Left ventricle myocardium inferior (tissue), 1 donor: ENCODE data around the gene HMCN2. TPM values are rescaled to one million over a fixed set of nuclear protein-coding genes. Genes with fewer than 3 reads are reported as not detected.

Experiments
- DNase-seq: peaks from one replicate; pipeline ENCODE4 v3.0.0-alpha.2; 2020
- H3K27ac ChIP-seq: fragments of 200-600 bp; replicated peaks from 2 replicates; pipeline ENCODE4 v1.8.0; 2021
- H3K27me3 ChIP-seq: fragments of 200-600 bp; 2 replicates; pipeline ENCODE4 v1.8.0; 2021; ENCODE audit warnings: low read depth
- H3K36me3 ChIP-seq: fragments of 200-600 bp; 2 replicates; pipeline ENCODE4 v1.8.0; 2021
- H3K4me1 ChIP-seq: fragments of 200-600 bp; 2 replicates; pipeline ENCODE4 v1.8.0; 2021
- H3K4me3 ChIP-seq: fragments of 200-600 bp; 2 replicates; pipeline ENCODE4 v1.8.0; 2021; ENCODE audit warnings: mild to moderate bottlenecking, moderate library complexity
- H3K9me3 ChIP-seq: fragments of 200-600 bp; replicated peaks from 2 replicates; pipeline ENCODE4 v1.8.0; 2021
- intact Hi-C: fragments of 100-400 bp; cut with micrococcal nuclease; formaldehyde crosslinking; loops from one replicate; pipeline ENCODE4 v1.11.0; 2022
- total RNA-seq: library from RNA; stranded (reverse); fragmentation: NEBNext Ultra II Directional; extraction: Animal tissue kit (Norgen Biotek cat#: 25700); gene quantifications from one replicate; pipeline ENCODE4 v1.2.1, GENCODE V29; 2021
- TF ChIP-seq, protein P1 (sequence below): fragments of 200-600 bp; IDR thresholded peaks from 2 replicates; pipeline ENCODE4 v1.8.0; 2021; ENCODE audit warnings: antibody characterized with exemption, mild to moderate bottlenecking, borderline replicate concordance
- donor health status: DM: no; HTN: yes; CAD: no; lungs with severe emphysema.

The HMCN2 gene
- total RNA-seq, 1 donor from 2014 or later, result 5.5 TPM

- no peak for DNase-seq
- Histone ChIP-seq H3K27ac (no peak overlapping the region), H3K4me1 (no peaks in the 10 kb centered on the region), H3K4me3 (no peak overlapping the region), H3K27me3 (no peaks in the 10 kb centered on the region), H3K9me3 (no peaks in the 10 kb centered on the region), H3K36me3 (peaks cover 42% of the 10 kb centered on the region)
- TF ChIP-seq, protein P1, sequence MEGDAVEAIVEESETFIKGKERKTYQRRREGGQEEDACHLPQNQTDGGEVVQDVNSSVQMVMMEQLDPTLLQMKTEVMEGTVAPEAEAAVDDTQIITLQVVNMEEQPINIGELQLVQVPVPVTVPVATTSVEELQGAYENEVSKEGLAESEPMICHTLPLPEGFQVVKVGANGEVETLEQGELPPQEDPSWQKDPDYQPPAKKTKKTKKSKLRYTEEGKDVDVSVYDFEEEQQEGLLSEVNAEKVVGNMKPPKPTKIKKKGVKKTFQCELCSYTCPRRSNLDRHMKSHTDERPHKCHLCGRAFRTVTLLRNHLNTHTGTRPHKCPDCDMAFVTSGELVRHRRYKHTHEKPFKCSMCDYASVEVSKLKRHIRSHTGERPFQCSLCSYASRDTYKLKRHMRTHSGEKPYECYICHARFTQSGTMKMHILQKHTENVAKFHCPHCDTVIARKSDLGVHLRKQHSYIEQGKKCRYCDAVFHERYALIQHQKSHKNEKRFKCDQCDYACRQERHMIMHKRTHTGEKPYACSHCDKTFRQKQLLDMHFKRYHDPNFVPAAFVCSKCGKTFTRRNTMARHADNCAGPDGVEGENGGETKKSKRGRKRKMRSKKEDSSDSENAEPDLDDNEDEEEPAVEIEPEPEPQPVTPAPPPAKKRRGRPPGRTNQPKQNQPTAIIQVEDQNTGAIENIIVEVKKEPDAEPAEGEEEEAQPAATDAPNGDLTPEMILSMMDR, result no peak
- intact Hi-C loops, result no loop called here
Observed at GRCh38 chr9:130466537-130467217, 201.1 kb downstream of the HMCN2 start.

DNA sequence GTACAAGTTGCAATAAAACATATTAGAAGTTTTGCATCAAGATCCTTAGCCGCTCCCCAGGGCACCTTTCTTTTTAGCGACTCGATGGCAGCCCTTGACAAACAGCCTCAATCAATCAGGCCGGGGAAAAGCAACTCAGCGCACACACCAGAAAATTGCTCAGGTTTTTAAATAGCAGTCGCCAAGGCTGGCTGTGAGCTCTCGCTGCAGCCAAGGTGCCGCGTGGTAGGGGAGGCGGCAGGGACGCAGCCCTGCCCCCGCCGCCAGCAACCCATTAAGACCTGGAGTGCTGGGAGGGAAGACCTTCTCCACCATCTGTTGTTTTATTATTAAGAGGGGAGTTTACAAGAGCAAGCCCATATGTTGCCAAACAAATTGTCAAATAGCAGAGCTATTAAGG is 201.8 kb downstream of the HMCN2 start:
- Histone ChIP-seq H3K36me3 (peaks cover 45% of the 10 kb centered on the region), H3K4me3 (no peak overlapping the region), H3K9me3 (no peaks in the 10 kb centered on the region), H3K27ac (no peak overlapping the region), H3K27me3 (no peaks in the 10 kb centered on the region), H3K4me1 (no peaks in the 10 kb centered on the region)
- DNase-seq, result no peak
- TF ChIP-seq, protein P1, result no peak
- intact Hi-C loops, result no loop called here

DNA sequence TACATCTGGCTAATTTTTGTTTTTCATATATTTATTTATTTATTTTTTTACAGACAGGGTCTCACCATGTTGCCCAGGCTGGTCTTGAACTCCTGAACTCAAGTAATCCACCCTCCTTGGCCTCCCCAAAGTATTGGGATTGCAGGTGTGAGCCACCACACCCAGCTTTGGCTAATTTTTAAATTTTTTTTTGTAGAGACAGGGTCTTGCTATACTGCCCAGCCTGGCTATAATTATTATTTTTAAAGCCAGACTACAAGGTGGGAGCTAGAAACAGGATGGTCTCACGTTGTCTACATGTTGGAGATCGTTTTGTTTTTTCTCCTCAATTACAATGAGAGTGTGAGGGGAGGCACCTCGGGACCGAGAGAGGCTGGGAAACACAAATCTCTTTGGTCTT is 203.0 kb downstream of the HMCN2 start:
- intact Hi-C loops, result no loop called here
- Histone ChIP-seq H3K9me3 (no peaks in the 10 kb centered on the region), H3K36me3 (peaks cover 43% of the 10 kb centered on the region), H3K27ac (no peak overlapping the region), H3K4me3 (no peak overlapping the region), H3K27me3 (no peaks in the 10 kb centered on the region), H3K4me1 (no peaks in the 10 kb centered on the region)
- DNase-seq, result no peak
- TF ChIP-seq, protein P1, result no peak

GRCh38 chr9:130470269-130470668 is 204.7 kb downstream of the HMCN2 start:
- TF ChIP-seq, protein P1, result no peak
- H3K27me3 ChIP-seq, result no peaks in the 10 kb centered on the region
- intact Hi-C loops, result no loop called here
- peaks cover 36% of the 10 kb centered on the region for H3K36me3 ChIP-seq
- H3K4me1 ChIP-seq, result no peaks in the 10 kb centered on the region
- H3K9me3 ChIP-seq, result no peaks in the 10 kb centered on the region
- DNase-seq, result no peak
- no peak overlapping the region for H3K4me3 ChIP-seq
- H3K27ac ChIP-seq, result no peak overlapping the region

GRCh38 chr9:130470950-130471349 is 205.4 kb downstream of the HMCN2 start:
- DNase-seq, result no peak
- Histone ChIP-seq H3K27ac (no peak overlapping the region), H3K4me1 (no peaks in the 10 kb centered on the region), H3K4me3 (no peak overlapping the region), H3K36me3 (peaks cover 33% of the 10 kb centered on the region), H3K27me3 (no peaks in the 10 kb centered on the region), H3K9me3 (no peaks in the 10 kb centered on the region)
- TF ChIP-seq, protein P1, result no peak
- intact Hi-C loops, result no loop called here
